Measurements from ENCODE around the gene AGRP.
"Not testable (repeated sequence)": the region's sequence is repeated elsewhere in the genome, so short reads cannot be mapped to it uniquely, and the experiment has no call there.

AGRP gene

GRCh38 chr16:67504031-67505021 is 21.0 kb upstream of the AGRP start:
- DNase-seq = peak in 1 of 51 donors; percentile 29

- no peak for DNase-seq
Measured at GRCh38 chr16:67499106-67499505, 15.8 kb upstream of the AGRP start.

GRCh38 chr16:67490335-67491096 is 7.2 kb upstream of the AGRP start:
- DNase-seq = no peak

GRCh38 chr16:67489401-67490083 is 6.2 kb upstream of the AGRP start:
- no peak for DNase-seq

GRCh38 chr16:67487561-67487960 is 4.2 kb upstream of the AGRP start:
- DNase-seq = not testable (repeated sequence)

- no peak for DNase-seq
Measured at GRCh38 chr16:67486805-67487204, 3.5 kb upstream of the AGRP start.

GRCh38 chr16:67483731-67484525 is 581 bp upstream of the AGRP start:
- no peak for DNase-seq

GRCh38 chr16:67482233-67482924 is 968 bp downstream of the AGRP start:
- no peak for DNase-seq

- peak in 10 of 51 donors; percentile 32 to 72 (median 42) for DNase-seq
Measured at GRCh38 chr16:67481561-67482232, 1.6 kb downstream of the AGRP start.

GRCh38 chr16:67480833-67481560 is 2.4 kb downstream of the AGRP start, which contains the start of gene ATP6V0D1:
ATP6V0D1 (minus strand) TSS chr16:67481157; CDS start chr16:67481086, 71 bp downstream.
- DNase-seq = peak; percentile 91 to 98 (median 96)

GRCh38 chr16:67477960-67478554 is 5.3 kb downstream of the AGRP start:
- no peak for DNase-seq

GRCh38 chr16:67474551-67475455 is 8.5 kb downstream of the AGRP start:
- peak in 1 of 51 donors; percentile 13 for DNase-seq

- no peak for DNase-seq
Measured at GRCh38 chr16:67471758-67472384, 11.5 kb downstream of the AGRP start.

- DNase-seq = peak; percentile 18 to 96 (median 83)
Measured at GRCh38 chr16:67470359-67470758, 13.0 kb downstream of the AGRP start.

GRCh38 chr16:67468731-67469130 is 14.6 kb downstream of the AGRP start:
- no peak for DNase-seq

- DNase-seq = no peak
Measured at GRCh38 chr16:67466581-67466980, 16.8 kb downstream of the AGRP start.

GRCh38 chr16:67464565-67464964 is 18.8 kb downstream of the AGRP start:
- peak in 25 of 51 donors; percentile 8 to 74 (median 39) for DNase-seq
